GM18502 (cell line): ENCODE measurements around the gene MICB.
A peak's percentile ranks its signal among the peaks of the same experiment; 100 is the strongest.
"Not testable (repeated sequence)": the region's sequence is repeated elsewhere in the genome, so short reads cannot be mapped to it uniquely, and the experiment has no call there.

Experiments used
- ATAC-seq: cut with Tn5 transposase; IDR thresholded peaks from one replicate; pipeline ENCODE4 v1.9.1; 2021; ENCODE audit warnings: mild to moderate bottlenecking; ENCODE audit not compliant: unreplicated experiment, poor library complexity

Gene MICB

GRCh38 chr6:31497531-31498476 lies at the start of gene MICB:
Gene MICB (plus strand): TSS chr6:31498145. CDS start chr6:31498194, 49 bp downstream.
- peak; percentile 51 for ATAC-seq

GRCh38 chr6:31450751-31451150 lies 47.2 kb upstream of the MICB start:
- ATAC-seq = no peak

- ATAC-seq = no peak
Observed at GRCh38 chr6:31452859-31453258, 45.1 kb upstream of the MICB start.

GRCh38 chr6:31453259-31453658 lies 44.7 kb upstream of the MICB start:
- ATAC-seq = no peak

GRCh38 chr6:31459864-31460263 lies 38.1 kb upstream of the MICB start:
- not testable (repeated sequence) for ATAC-seq

- no peak for ATAC-seq
Observed at GRCh38 chr6:31460361-31461025, 37.5 kb upstream of the MICB start.

GRCh38 chr6:31462026-31462963 lies 35.6 kb upstream of the MICB start:
- no peak for ATAC-seq

GRCh38 chr6:31462964-31463870 lies 34.7 kb upstream of the MICB start:
- peak; percentile 87 for ATAC-seq

GRCh38 chr6:31464252-31465184 lies 33.4 kb upstream of the MICB start:
- no peak for ATAC-seq

GRCh38 chr6:31465185-31465536 lies 32.8 kb upstream of the MICB start:
- ATAC-seq = no peak

GRCh38 chr6:31465718-31466117 lies 32.2 kb upstream of the MICB start:
- ATAC-seq = no peak

- no peak for ATAC-seq
Observed at GRCh38 chr6:31466466-31466865, 31.5 kb upstream of the MICB start.

GRCh38 chr6:31467151-31467550 lies 30.8 kb upstream of the MICB start:
- ATAC-seq = no peak

- no peak for ATAC-seq
Observed at GRCh38 chr6:31468311-31468710, 29.6 kb upstream of the MICB start.

GRCh38 chr6:31470801-31471200 lies 27.1 kb upstream of the MICB start:
- ATAC-seq = no peak

GRCh38 chr6:31471711-31472110 lies 26.2 kb upstream of the MICB start:
- ATAC-seq = no peak

- no peak for ATAC-seq
Observed at GRCh38 chr6:31472259-31472658, 25.7 kb upstream of the MICB start.

GRCh38 chr6:31473244-31473643 lies 24.7 kb upstream of the MICB start:
- no peak for ATAC-seq
